Esophagus (tissue), 2 donors: Measurements from ENCODE around the gene CFAP97. TPM values are rescaled to one million over a fixed set of nuclear protein-coding genes. Genes with fewer than 3 reads are reported as not detected.
"Not testable (repeated sequence)": the region's sequence is repeated elsewhere in the genome, so short reads cannot be mapped to it uniquely, and the experiment has no call there.

Experiments
- H3K27ac ChIP-seq, 2 donors: one replicate each; pipeline ENCODE4 v1.5.1; 2013; ENCODE audit warnings: low read depth in 2 of 2, mild to moderate bottlenecking in 2 of 2, inconsistent platforms in 1 of 2, low read length in 1 of 2, moderate library complexity in 1 of 2
- H3K27me3 ChIP-seq, 2 donors: one replicate each; pipeline ENCODE4 v1.6.1; 2013; ENCODE audit warnings: low read length in 2 of 2, control low read depth in 1 of 2, mild to moderate bottlenecking in 1 of 2; ENCODE audit not compliant: insufficient read depth in 2 of 2, control insufficient read depth in 1 of 2
- H3K36me3 ChIP-seq, 2 donors: one replicate each; pipeline ENCODE4 v1.6.1; 2013; ENCODE audit warnings: low read length in 1 of 2; ENCODE audit not compliant: control insufficient read depth in 2 of 2, insufficient read depth in 2 of 2
- H3K4me1 ChIP-seq, 2 donors: one replicate each; pipeline ENCODE4 v1.6.1; 2013; ENCODE audit warnings: low read length in 1 of 2; ENCODE audit not compliant: control insufficient read depth in 2 of 2, insufficient read depth in 2 of 2
- H3K4me3 ChIP-seq, 2 donors: one replicate each; pipeline ENCODE4 v1.5.1; 2013; ENCODE audit warnings: low read length in 2 of 2, mild to moderate bottlenecking in 2 of 2, low read depth in 1 of 2, moderate library complexity in 1 of 2
- H3K9me3 ChIP-seq, 2 donors: one replicate each; pipeline ENCODE4 v1.6.1; 2013; ENCODE audit warnings: mild to moderate bottlenecking in 2 of 2, low read depth in 1 of 2, low read length in 1 of 2, moderate library complexity in 1 of 2; ENCODE audit not compliant: control insufficient read depth in 2 of 2, insufficient read depth in 1 of 2
- WGBS, 2 donors: extraction: QIAGEN DNeasy Blood & Tissue Kit; methylation state at CpG; one replicate each; pipeline ENCODE4 v1.1.7; 2013; 5-methylcytosine and 5-hydroxymethylcytosine counted together
- polyA plus RNA-seq, 2 donors: library from polyadenylated mRNA; stranded (reverse); fragments of 200-250 nt; gene quantifications; one replicate each; pipeline ENCODE4 v1.2.3, GENCODE V29; 2013
- donor health status: healthy with polysubstance abuse.
- donor health status: Bipolar disorder and iron deficiency.

The CFAP97 gene
- polyA plus RNA-seq, 2 donors, result 2.8 to 6.3 TPM

DNA sequence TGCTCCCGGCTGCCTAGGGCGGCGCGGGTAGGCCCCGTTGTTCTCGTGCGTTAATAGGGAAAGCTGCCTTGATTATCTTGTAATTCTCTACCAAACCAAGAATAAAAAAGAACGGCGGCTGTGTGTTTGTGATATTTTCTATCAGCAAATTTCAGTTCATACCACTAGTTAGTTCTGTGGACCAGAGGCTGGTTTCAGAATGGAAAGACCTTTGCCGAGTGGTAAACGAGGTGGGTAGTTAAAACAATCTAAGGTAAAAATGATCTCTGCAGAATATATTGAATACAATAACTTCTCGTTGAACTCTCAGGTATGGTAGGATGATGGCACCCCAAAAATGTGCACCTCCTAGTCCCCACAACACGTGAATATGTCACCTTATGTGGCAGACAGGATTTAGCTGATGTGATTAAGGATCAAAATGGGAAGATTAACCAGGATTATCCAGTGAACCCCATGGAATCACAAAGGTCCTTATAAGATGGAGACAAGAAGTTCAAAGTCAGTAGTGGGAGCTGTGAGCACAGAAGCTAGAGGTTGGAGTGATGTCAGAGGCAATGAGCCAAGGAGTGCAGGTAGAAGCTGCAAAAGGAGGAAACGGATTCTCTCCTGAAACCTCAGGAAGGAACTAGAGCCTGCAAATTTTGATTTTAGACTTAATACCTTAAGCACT lies 574 bp upstream of the CFAP97 start:
- Histone ChIP-seq H3K27me3 (no peaks in the 10 kb centered on the region), H3K36me3 (no peaks in the 10 kb centered on the region), H3K4me1 (peaks cover 2% of the 10 kb centered on the region in 2 donors), H3K27ac (peak overlapping the region; percentile 92 to 93), H3K4me3 (peak overlapping the region; percentile 63 to 81), H3K9me3 (no peaks in the 10 kb centered on the region)
- WGBS, 2 donors, result 2 to 3% methylated on average over 14 of the region's 14 CpGs

GRCh38 chr4:185202984-185203485 lies 765 bp downstream of the CFAP97 start:
- Histone ChIP-seq H3K27ac (peak overlapping the region; percentile 92 to 93), H3K4me1 (no peaks in the 10 kb centered on the region), H3K27me3 (no peaks in the 10 kb centered on the region), H3K9me3 (no peaks in the 10 kb centered on the region), H3K36me3 (no peaks in the 10 kb centered on the region), H3K4me3 (peak overlapping the region; percentile 63 to 81)
- WGBS, 2 donors, result 60 to 67% methylated on average over 8 of the region's 8 CpGs

DNA sequence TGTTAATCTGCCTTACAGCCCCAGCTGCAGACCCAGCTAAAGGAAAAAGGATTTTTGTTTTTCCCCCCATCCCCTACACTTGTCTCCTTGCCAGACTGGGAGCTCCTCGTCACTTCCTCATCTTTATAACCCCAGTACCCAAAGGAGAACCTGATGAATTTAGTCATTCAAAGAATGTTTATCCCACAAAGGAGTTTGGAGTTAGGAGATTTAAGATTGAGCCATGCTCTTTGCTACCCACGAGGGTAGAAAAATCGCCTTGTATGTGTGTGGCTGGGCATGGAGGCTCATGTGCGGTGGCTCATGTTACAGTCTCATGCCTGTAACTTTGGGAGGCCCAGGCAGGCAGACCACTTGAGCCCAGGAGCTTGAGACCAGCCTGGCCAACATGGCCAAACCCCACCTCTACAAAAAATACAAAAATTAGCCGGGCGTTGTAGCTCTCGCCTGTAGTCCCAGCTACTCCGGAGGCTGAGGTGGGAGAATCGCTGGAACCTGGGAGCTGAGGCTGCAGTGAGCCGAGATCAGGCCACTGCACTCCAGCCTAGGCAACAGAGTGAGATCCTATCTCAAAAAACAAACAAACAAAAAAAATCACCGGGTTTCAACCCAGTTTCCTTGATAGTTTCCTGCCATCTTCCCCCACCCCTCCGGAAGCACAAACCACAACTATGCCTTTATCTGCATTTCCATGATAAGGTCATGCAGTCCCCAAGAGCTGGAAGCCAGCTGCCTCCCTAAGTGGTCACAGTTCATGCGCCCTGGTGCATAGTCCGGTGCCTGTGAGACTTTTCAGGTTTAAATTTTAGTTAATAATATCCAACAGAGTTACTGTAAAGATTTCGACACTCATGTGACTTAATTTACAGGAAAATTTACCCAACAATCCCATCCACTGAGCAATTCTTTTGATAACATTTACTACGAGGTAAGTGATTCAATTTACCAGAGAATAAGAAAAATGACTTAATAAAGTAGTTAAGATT lies 1.5 kb downstream of the CFAP97 start:
- no peaks in the 10 kb centered on the region for H3K36me3 ChIP-seq
- WGBS, 2 donors, result 55 to 63% methylated on average over 16 of the region's 16 CpGs
- H3K9me3 ChIP-seq, result no peaks in the 10 kb centered on the region
- H3K27me3 ChIP-seq, result no peaks in the 10 kb centered on the region
- no peaks in the 10 kb centered on the region for H3K4me1 ChIP-seq
- H3K4me3 ChIP-seq, result peak overlapping the region in 1 of 2 donors; percentile 63
- H3K27ac ChIP-seq, result peak overlapping the region in 1 of 2 donors; percentile 65

DNA sequence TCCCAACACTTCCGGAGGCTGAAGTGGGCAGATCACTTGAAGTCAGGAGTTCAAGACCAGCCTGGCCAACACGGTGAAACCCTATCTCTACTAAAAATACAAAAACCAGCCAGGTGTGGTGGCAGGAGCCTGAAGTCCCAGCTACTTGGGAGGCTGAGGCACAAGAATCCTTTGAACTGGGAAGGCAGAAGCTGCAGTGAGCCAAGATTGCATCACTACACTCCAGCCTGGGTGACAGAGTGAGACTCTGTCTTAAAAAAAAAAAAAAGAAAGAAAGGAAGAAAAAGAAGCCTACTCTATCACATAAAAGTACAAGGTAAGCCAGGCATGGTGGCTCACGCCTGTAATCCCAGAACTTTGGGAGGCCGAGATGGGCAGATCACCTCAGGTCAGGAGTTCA lies 5.6 kb downstream of the CFAP97 start:
- not testable (repeated sequence) for H3K27me3 ChIP-seq, H3K36me3 ChIP-seq, H3K4me1 ChIP-seq, H3K4me3 ChIP-seq, H3K27ac ChIP-seq, H3K9me3 ChIP-seq
- WGBS, 2 donors, result 96 to 97% methylated on average over 4 of the region's 4 CpGs

GRCh38 chr4:185196437-185196836 lies 7.4 kb downstream of the CFAP97 start:
- Histone ChIP-seq H3K9me3 (no peaks in the 10 kb centered on the region), H3K27ac (no peak overlapping the region), H3K4me3 (no peak overlapping the region), H3K27me3 (no peaks in the 10 kb centered on the region), H3K4me1 (no peaks in the 10 kb centered on the region), H3K36me3 (no peaks in the 10 kb centered on the region)
- WGBS, 2 donors, result 96 to 97% methylated on average over 2 of the region's 2 CpGs

DNA sequence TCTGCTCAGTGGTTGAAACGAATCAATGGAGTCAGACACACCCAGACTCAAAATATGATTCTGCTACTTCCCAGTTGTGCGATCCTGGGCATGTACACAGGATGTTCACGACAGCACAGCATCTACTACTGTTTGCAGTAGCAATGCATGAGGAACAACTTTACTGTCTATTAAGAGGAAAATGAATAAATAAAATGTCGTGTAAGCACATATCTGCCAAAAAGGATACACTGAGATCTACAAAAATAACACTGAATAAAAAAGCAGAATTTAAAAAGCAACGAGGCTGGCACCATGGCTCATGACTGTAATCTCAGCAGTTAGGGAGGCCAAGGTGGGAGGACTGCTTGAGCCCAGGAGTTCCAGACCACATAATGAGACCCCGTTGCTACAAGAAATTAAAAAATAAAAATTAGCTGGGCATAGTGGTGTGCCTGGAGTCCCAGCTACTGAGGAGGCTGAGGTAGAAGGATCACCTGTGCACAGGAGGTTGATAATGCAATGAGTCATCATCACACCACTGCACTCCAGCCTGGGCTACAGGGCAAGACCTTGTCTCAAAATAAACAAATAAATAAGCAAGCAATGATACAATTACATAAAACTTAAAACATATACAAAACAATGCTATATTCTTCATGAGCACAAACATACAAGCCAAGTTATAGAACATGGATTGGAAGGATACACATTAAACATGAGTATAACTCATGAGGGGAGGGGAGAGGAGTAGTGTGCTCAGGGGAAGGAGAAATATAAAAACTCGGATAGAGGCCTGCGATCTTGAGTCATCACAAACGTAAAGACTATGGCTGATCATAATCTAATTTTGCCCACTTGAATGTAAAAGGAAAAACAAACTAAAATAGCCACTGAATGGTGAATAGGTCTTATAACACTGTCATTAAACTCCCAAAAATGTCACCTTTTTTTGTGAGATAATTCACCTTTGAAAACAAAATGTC lies 8.6 kb downstream of the CFAP97 start:
- Histone ChIP-seq H3K4me1 (no peaks in the 10 kb centered on the region), H3K27ac (no peak overlapping the region), H3K4me3 (no peak overlapping the region), H3K36me3 (peaks cover 0 to 2% of the 10 kb centered on the region in 2 donors), H3K27me3 (no peaks in the 10 kb centered on the region), H3K9me3 (no peaks in the 10 kb centered on the region)
- 72% methylated on average over 9 of the region's 9 CpGs for WGBS, 2 donors

- Histone ChIP-seq H3K4me3 (no peak overlapping the region), H3K27me3 (no peaks in the 10 kb centered on the region), H3K4me1 (no peaks in the 10 kb centered on the region), H3K27ac (no peak overlapping the region), H3K9me3 (no peaks in the 10 kb centered on the region), H3K36me3 (peaks cover 0 to 6% of the 10 kb centered on the region in 2 donors)
- 68 to 77% methylated on average over 1 of the region's 1 CpG for WGBS, 2 donors
Measured at GRCh38 chr4:185192059-185192458, 11.7 kb downstream of the CFAP97 start.

DNA sequence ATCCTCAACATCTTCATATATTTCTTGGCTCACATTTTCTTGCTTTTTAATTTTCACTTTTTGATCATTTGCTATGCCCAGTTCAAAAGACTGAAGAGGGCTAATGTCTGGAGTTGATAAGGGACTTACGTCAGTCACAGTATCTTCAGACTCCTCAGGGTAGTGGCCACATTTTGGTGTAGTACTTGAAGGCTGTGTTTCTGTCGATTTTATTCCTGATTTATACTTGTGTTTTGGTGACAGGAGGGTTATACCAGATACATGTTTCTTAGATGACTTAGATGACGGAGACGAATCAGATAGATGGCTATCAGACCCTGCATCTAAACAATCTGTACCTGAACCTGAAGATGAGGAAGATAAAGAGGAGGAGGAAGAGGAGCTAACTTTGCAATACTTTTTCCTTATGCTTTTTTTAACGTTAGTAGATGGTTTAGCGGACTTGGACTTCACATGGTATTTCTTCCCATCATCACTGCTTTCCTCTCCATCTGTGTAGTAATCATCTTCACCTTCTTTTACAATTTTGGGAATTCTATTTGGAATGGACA lies 13.4 kb downstream of the CFAP97 start:
- Histone ChIP-seq H3K27me3 (no peaks in the 10 kb centered on the region), H3K4me1 (no peaks in the 10 kb centered on the region), H3K27ac (no peak overlapping the region), H3K4me3 (no peak overlapping the region), H3K9me3 (no peaks in the 10 kb centered on the region), H3K36me3 (peaks cover 0 to 6% of the 10 kb centered on the region in 2 donors)
- 88 to 91% methylated on average over 6 of the region's 6 CpGs for WGBS, 2 donors
